Measurements from ENCODE around the gene SNX27. TPM values are rescaled to one million over a fixed set of nuclear protein-coding genes. Genes with fewer than 3 reads are reported as not detected.

The SNX27 gene
- total RNA-seq, 1 donor from 2014 or later: 18.8 TPM

- DNase-seq (ENCODE audit: low read depth): no peak
- TF ChIP-seq, protein P1, sequence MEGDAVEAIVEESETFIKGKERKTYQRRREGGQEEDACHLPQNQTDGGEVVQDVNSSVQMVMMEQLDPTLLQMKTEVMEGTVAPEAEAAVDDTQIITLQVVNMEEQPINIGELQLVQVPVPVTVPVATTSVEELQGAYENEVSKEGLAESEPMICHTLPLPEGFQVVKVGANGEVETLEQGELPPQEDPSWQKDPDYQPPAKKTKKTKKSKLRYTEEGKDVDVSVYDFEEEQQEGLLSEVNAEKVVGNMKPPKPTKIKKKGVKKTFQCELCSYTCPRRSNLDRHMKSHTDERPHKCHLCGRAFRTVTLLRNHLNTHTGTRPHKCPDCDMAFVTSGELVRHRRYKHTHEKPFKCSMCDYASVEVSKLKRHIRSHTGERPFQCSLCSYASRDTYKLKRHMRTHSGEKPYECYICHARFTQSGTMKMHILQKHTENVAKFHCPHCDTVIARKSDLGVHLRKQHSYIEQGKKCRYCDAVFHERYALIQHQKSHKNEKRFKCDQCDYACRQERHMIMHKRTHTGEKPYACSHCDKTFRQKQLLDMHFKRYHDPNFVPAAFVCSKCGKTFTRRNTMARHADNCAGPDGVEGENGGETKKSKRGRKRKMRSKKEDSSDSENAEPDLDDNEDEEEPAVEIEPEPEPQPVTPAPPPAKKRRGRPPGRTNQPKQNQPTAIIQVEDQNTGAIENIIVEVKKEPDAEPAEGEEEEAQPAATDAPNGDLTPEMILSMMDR (IDR thresholded peaks at IDR 0.05; ENCODE audit: insufficient read depth, low read length, poor library complexity, severe bottlenecking): no peak
- Histone ChIP-seq H3K4me3 (ENCODE audit: low read depth, low read length) (no peak overlapping the region), H3K27me3 (ENCODE audit: control insufficient read depth, insufficient read depth, low read length) (no peaks in the 10 kb centered on the region), H3K36me3 (ENCODE audit: control insufficient read depth, insufficient read depth, low read length) (no peaks in the 10 kb centered on the region)
Measured at GRCh38 chr1:151703813-151704212, 92.0 kb downstream of the SNX27 start.

DNA sequence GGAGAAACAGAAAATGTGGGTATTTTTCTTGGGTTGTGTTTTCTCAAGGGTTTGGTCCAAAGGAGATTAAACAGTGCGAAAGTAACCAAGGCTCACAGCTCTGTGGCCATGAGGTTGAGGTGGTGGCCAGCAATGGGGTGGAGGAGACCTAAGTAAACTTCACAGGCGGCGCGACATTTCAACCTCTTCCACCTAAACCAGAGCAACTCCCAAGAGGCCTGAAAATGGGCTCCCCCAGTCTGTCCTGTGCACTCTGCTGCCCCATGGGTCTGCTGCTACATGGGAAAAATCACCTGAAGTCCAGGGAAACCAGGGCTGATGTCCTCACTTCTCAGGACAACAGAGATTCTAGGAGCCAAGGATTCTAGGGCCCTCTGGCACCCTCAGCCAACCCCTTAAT is 92.4 kb downstream of the SNX27 start:
- no peaks in the 10 kb centered on the region for H3K27me3 ChIP-seq (ENCODE audit: control insufficient read depth, insufficient read depth, low read length)
- H3K36me3 ChIP-seq (ENCODE audit: control insufficient read depth, insufficient read depth, low read length): no peaks in the 10 kb centered on the region
- no peak for DNase-seq (ENCODE audit: low read depth)
- TF ChIP-seq, protein P1 (IDR thresholded peaks at IDR 0.05; ENCODE audit: insufficient read depth, low read length, poor library complexity, severe bottlenecking): no peak
- H3K4me3 ChIP-seq (ENCODE audit: low read depth, low read length): no peak overlapping the region

GRCh38 chr1:151705146-151705545 is 93.3 kb downstream of the SNX27 start:
- TF ChIP-seq, protein P1 (IDR thresholded peaks at IDR 0.05; ENCODE audit: insufficient read depth, low read length, poor library complexity, severe bottlenecking): no peak
- DNase-seq (ENCODE audit: low read depth): no peak
- no peaks in the 10 kb centered on the region for H3K36me3 ChIP-seq (ENCODE audit: control insufficient read depth, insufficient read depth, low read length)

GRCh38 chr1:151705753-151706463 is 94.1 kb downstream of the SNX27 start:
- no peak overlapping the region for H3K4me3 ChIP-seq (ENCODE audit: low read depth, low read length)
- no peaks in the 10 kb centered on the region for H3K36me3 ChIP-seq (ENCODE audit: control insufficient read depth, insufficient read depth, low read length)
- DNase-seq (ENCODE audit: low read depth): no peak
- H3K27me3 ChIP-seq (ENCODE audit: control insufficient read depth, insufficient read depth, low read length): peaks cover 3% of the 10 kb centered on the region
- TF ChIP-seq, protein P1 (IDR thresholded peaks at IDR 0.05; ENCODE audit: insufficient read depth, low read length, poor library complexity, severe bottlenecking): no peak

More at GRCh38 chr1:151705146-151705545, 93.3 kb downstream of the SNX27 start:
- Histone ChIP-seq H3K4me3 (ENCODE audit: low read depth, low read length) (no peak overlapping the region), H3K27me3 (ENCODE audit: control insufficient read depth, insufficient read depth, low read length) (peaks cover 2% of the 10 kb centered on the region)

- TF ChIP-seq, protein P1 (IDR thresholded peaks at IDR 0.05; ENCODE audit: insufficient read depth, low read length, poor library complexity, severe bottlenecking): no peak
- Histone ChIP-seq H3K27me3 (ENCODE audit: control insufficient read depth, insufficient read depth, low read length) (peaks cover 5% of the 10 kb centered on the region), H3K36me3 (ENCODE audit: control insufficient read depth, insufficient read depth, low read length) (no peaks in the 10 kb centered on the region), H3K4me3 (ENCODE audit: low read depth, low read length) (no peak overlapping the region)
- DNase-seq (ENCODE audit: low read depth): no peak
Measured at GRCh38 chr1:151706464-151707415, 94.9 kb downstream of the SNX27 start.
